ENCODE data around the gene TCF3. TPM values are rescaled to one million over a fixed set of nuclear protein-coding genes. Genes with fewer than 3 reads are reported as not detected.

TCF3 gene
- polyA plus RNA-seq, 1 donor from 2014 or later = 31.7 TPM

DNA sequence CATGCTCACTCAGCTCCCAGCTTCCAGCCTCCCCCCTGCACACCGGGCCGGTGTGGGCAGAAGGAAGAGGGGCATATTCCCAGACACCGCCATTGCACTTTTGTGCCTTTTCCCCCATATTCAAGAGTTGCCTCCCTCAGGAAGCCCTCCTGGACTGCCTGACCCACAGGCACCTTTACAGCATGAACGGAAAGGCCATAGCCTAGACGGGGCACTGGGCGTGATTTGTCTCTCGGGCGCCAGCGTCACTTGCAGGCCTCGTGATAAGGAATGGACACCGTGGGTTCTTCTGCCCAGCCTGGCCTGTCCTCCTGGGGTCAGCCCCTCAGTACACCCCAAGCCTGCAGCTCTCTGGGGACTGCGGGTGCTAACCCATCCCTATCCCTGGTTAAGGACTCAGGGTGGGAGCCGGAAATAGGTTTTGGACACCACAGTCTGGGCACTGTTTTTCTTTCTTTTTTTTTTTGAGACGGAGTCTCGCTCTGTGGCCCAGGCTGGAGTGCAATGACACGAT is 46.2 kb downstream of the TCF3 start:
- H3K9ac ChIP-seq (ENCODE audit: low read length) = peak overlapping the region; percentile 94
- no peaks in the 10 kb centered on the region for H4K20me1 ChIP-seq (ENCODE audit: insufficient read depth)
- peaks cover 36% of the 10 kb centered on the region for H3K79me2 ChIP-seq (replicated peaks; ENCODE audit: insufficient read depth, low read length)
- no peaks in the 10 kb centered on the region for H3K9me2 ChIP-seq (ENCODE audit: insufficient read depth, low read length)
- H3K4me2 ChIP-seq (ENCODE audit: low read length) = peak overlapping the region; percentile 79
- H2AFZ ChIP-seq (ENCODE audit: low read depth, low read length) = peak overlapping the region; percentile 48
- H3K9me3 ChIP-seq (ENCODE audit: low read length) = no peaks in the 10 kb centered on the region
- no peaks in the 10 kb centered on the region for H3K36me3 ChIP-seq (ENCODE audit: insufficient read depth, low read length)
- peak overlapping the region; percentile 94 for H3K27ac ChIP-seq (ENCODE audit: low read length)
- no peaks in the 10 kb centered on the region for H3F3A ChIP-seq (ENCODE audit: insufficient read depth, low read length, poor library complexity, severe bottlenecking)
- TF ChIP-seq POLR2AphosphoS5 (IDR thresholded peaks at IDR 0.05) (no peak), EP300 (conservative IDR thresholded peaks at IDR 0.05; ENCODE audit: poor library complexity, severe bottlenecking) (no peak), TAF1 (IDR thresholded peaks at IDR 0.05; ENCODE audit: low read depth) (no peak), MXI1 (conservative IDR thresholded peaks at IDR 0.05; ENCODE audit: poor library complexity, severe bottlenecking) (no peak), RAD21 (conservative IDR thresholded peaks at IDR 0.05) (no peak), SMC3 (conservative IDR thresholded peaks at IDR 0.05; ENCODE audit: poor library complexity) (peak; percentile 25), EZH2 (IDR thresholded peaks at IDR 0.05; ENCODE audit: borderline replicate concordance, insufficient read depth, low read length, poor library complexity, severe bottlenecking) (no peak)
- TF ChIP-seq, protein P1, sequence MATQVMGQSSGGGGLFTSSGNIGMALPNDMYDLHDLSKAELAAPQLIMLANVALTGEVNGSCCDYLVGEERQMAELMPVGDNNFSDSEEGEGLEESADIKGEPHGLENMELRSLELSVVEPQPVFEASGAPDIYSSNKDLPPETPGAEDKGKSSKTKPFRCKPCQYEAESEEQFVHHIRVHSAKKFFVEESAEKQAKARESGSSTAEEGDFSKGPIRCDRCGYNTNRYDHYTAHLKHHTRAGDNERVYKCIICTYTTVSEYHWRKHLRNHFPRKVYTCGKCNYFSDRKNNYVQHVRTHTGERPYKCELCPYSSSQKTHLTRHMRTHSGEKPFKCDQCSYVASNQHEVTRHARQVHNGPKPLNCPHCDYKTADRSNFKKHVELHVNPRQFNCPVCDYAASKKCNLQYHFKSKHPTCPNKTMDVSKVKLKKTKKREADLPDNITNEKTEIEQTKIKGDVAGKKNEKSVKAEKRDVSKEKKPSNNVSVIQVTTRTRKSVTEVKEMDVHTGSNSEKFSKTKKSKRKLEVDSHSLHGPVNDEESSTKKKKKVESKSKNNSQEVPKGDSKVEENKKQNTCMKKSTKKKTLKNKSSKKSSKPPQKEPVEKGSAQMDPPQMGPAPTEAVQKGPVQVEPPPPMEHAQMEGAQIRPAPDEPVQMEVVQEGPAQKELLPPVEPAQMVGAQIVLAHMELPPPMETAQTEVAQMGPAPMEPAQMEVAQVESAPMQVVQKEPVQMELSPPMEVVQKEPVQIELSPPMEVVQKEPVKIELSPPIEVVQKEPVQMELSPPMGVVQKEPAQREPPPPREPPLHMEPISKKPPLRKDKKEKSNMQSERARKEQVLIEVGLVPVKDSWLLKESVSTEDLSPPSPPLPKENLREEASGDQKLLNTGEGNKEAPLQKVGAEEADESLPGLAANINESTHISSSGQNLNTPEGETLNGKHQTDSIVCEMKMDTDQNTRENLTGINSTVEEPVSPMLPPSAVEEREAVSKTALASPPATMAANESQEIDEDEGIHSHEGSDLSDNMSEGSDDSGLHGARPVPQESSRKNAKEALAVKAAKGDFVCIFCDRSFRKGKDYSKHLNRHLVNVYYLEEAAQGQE (IDR thresholded peaks at IDR 0.05; ENCODE audit: borderline replicate concordance) = no peak
- TF ChIP-seq, protein P2, sequence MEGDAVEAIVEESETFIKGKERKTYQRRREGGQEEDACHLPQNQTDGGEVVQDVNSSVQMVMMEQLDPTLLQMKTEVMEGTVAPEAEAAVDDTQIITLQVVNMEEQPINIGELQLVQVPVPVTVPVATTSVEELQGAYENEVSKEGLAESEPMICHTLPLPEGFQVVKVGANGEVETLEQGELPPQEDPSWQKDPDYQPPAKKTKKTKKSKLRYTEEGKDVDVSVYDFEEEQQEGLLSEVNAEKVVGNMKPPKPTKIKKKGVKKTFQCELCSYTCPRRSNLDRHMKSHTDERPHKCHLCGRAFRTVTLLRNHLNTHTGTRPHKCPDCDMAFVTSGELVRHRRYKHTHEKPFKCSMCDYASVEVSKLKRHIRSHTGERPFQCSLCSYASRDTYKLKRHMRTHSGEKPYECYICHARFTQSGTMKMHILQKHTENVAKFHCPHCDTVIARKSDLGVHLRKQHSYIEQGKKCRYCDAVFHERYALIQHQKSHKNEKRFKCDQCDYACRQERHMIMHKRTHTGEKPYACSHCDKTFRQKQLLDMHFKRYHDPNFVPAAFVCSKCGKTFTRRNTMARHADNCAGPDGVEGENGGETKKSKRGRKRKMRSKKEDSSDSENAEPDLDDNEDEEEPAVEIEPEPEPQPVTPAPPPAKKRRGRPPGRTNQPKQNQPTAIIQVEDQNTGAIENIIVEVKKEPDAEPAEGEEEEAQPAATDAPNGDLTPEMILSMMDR (IDR thresholded peaks at IDR 0.05; ENCODE audit: poor library complexity, severe bottlenecking) = peak; percentile 24
- H3K4me3 ChIP-seq (ENCODE audit: low read length) = peak overlapping the region; percentile 97
- no peaks in the 10 kb centered on the region for H3K27me3 ChIP-seq (ENCODE audit: insufficient read depth, low read depth, low read length)

DNA sequence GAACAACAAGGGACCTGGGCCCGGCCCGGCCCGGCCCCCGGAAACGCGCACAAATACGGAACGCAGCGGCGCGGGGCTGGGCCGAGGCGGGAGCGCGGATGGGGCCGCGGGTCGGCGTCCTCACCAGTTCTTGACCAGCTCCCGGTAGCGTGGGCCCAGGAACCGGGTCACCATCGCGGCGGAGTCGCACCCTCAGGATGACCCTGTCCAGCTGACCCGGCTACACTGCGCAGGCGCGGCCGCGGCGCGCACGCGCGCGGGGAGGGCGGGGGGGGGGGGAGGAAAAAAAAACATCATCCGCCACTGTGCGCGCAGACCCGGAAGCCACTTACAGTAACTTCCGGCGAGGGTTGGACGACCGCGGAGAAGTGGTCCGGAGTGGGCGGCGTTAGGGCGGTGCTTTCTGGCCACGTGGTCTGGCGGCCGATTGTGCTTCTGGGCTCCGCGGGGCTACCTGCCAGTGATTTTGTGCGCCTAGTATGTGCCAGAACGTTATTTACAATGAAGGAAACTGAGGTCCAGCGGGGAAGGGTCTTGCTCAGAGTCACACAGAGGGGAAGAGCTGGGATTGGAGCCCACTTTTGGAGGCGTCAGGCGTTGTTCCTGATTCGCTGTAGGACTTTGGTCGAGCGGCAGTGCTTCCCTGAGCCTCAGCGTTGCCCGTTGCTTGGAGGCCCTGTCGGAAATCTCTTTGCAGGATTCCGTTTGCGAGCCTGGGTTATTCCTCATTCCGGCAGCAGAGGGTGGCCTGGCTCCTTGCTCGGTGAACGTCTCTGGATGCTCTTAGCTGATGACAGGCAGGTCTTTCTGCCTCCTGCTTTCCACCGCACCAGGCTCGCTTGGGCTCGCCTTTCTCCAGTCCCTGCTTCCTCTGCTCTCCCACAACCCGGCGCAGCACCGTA is 46.9 kb downstream of the TCF3 start, which contains the start of gene UQCR11:
TSS of gene UQCR11 (minus strand) at position 227 of the 902 bp plus-strand sequence. CDS start at position 174, 53 bp downstream.
- peak within 1 kb of the TSS; percentile 84 for H2AFZ ChIP-seq (ENCODE audit: low read depth, low read length)
- peak; percentile 89 for TF ChIP-seq TAF1 (IDR thresholded peaks at IDR 0.05; ENCODE audit: low read depth)
- peak; percentile 58 for TF ChIP-seq EP300 (conservative IDR thresholded peaks at IDR 0.05; ENCODE audit: poor library complexity, severe bottlenecking)
- peak; percentile 95 for TF ChIP-seq RAD21 (conservative IDR thresholded peaks at IDR 0.05)
- peak; percentile 88 for TF ChIP-seq MXI1 (conservative IDR thresholded peaks at IDR 0.05; ENCODE audit: poor library complexity, severe bottlenecking)
- TF ChIP-seq, protein P1 (IDR thresholded peaks at IDR 0.05; ENCODE audit: borderline replicate concordance) = peak; percentile 74
- TF ChIP-seq, protein P2 (IDR thresholded peaks at IDR 0.05; ENCODE audit: poor library complexity, severe bottlenecking) = peak; percentile 97
- no peak for TF ChIP-seq EZH2 (IDR thresholded peaks at IDR 0.05; ENCODE audit: borderline replicate concordance, insufficient read depth, low read length, poor library complexity, severe bottlenecking)
- TF ChIP-seq SMC3 (conservative IDR thresholded peaks at IDR 0.05; ENCODE audit: poor library complexity) = peak; percentile 93
- TF ChIP-seq POLR2AphosphoS5 (IDR thresholded peaks at IDR 0.05) = peak; percentile 87
- H3K9ac ChIP-seq (ENCODE audit: low read length) = peak within 1 kb of the TSS; percentile 94
- H3K9me2 ChIP-seq (ENCODE audit: insufficient read depth, low read length) = no peaks in the 10 kb centered on the region
- peaks cover 36% of the 10 kb centered on the region for H3K79me2 ChIP-seq (replicated peaks; ENCODE audit: insufficient read depth, low read length)
- peak within 1 kb of the TSS; percentile 97 for H3K4me3 ChIP-seq (ENCODE audit: low read length)
- H3K9me3 ChIP-seq (ENCODE audit: low read length) = no peaks in the 10 kb centered on the region
- peak within 1 kb of the TSS; percentile 94 for H3K27ac ChIP-seq (ENCODE audit: low read length)
- H3K27me3 ChIP-seq (ENCODE audit: insufficient read depth, low read depth, low read length) = no peaks in the 10 kb centered on the region
- peak within 1 kb of the TSS; percentile 79 for H3K4me2 ChIP-seq (ENCODE audit: low read length)
- H4K20me1 ChIP-seq (ENCODE audit: insufficient read depth) = no peaks in the 10 kb centered on the region
- H3K36me3 ChIP-seq (ENCODE audit: insufficient read depth, low read length) = no peaks in the 10 kb centered on the region
- H3F3A ChIP-seq (ENCODE audit: insufficient read depth, low read length, poor library complexity, severe bottlenecking) = no peaks in the 10 kb centered on the region
